Fibroblast of lung (primary cell): ENCODE results near the gene SPATA9. TPM values are rescaled to one million over a fixed set of nuclear protein-coding genes. Genes with fewer than 3 reads are reported as not detected.

Experiments used
- DNase-seq, 2 donors: peaks; one replicate each; pipeline versions ENCODE4 v3.0.0 to v3.0.0-alpha.2; 2010; ENCODE audit warnings: low read depth in 2 of 2
- H2AFZ ChIP-seq: 2 replicates; pipeline ENCODE4 v1.5.1; 2012; ENCODE audit warnings: low read length, control low read depth, inconsistent platforms
- H3K27ac ChIP-seq: 2 replicates; pipeline ENCODE4 v1.5.1; 2011; ENCODE audit warnings: low read length, control low read depth; ENCODE audit not compliant: insufficient read depth
- H3K27me3 ChIP-seq: 2 replicates; pipeline ENCODE4 v1.5.1; 2011; ENCODE audit warnings: mild to moderate bottlenecking, low read length; ENCODE audit not compliant: control insufficient read depth, insufficient read depth
- H3K36me3 ChIP-seq: 2 replicates; pipeline ENCODE4 v1.5.1; 2011; ENCODE audit warnings: low read length; ENCODE audit not compliant: control insufficient read depth, insufficient read depth
- H3K4me1 ChIP-seq: 2 replicates; pipeline ENCODE4 v1.5.1; 2011; ENCODE audit warnings: low read length; ENCODE audit not compliant: control insufficient read depth, insufficient read depth; ENCODE audit errors: extremely low read depth
- H3K4me2 ChIP-seq: 2 replicates; pipeline ENCODE4 v1.5.1; 2011; ENCODE audit warnings: low read length, control low read depth; ENCODE audit not compliant: insufficient read depth; ENCODE audit errors: extremely low read depth
- H3K4me3 ChIP-seq, 4 experiments: fragments of 200-600 bp in 1 of 4; sonication (generic) in 1 of 4; replicated peaks in 1 of 4; 2 replicates each; pipeline ENCODE4 v1.5.1; 2011 to 2016; ENCODE audit warnings: low read length in 4 of 4, low read depth in 3 of 4, mild to moderate bottlenecking in 3 of 4, control low read depth in 2 of 4, inconsistent platforms in 1 of 4, mixed read lengths in 1 of 4; ENCODE audit not compliant: insufficient read depth in 1 of 4; ENCODE audit errors: control extremely low read depth in 1 of 4
- H3K79me2 ChIP-seq: 2 replicates; pipeline ENCODE4 v1.5.1; 2012; ENCODE audit warnings: mild to moderate bottlenecking, low read length, inconsistent platforms; ENCODE audit not compliant: control insufficient read depth, insufficient read depth
- H3K9ac ChIP-seq: 2 replicates; pipeline ENCODE4 v1.5.1; 2011; ENCODE audit warnings: mild to moderate bottlenecking, low read length, control low read depth; ENCODE audit not compliant: insufficient read depth
- H3K9me3 ChIP-seq: 2 replicates; pipeline ENCODE4 v1.5.1; 2012; ENCODE audit warnings: low read depth, low read length; ENCODE audit not compliant: control insufficient read depth, insufficient read depth
- H4K20me1 ChIP-seq: 2 replicates; pipeline ENCODE4 v1.5.1; 2011; ENCODE audit warnings: low read length; ENCODE audit not compliant: control insufficient read depth, insufficient read depth; ENCODE audit errors: extremely low read depth
- CTCF ChIP-seq, 2 donors: IDR thresholded peaks in 1 of 2; conservative IDR thresholded peaks in 1 of 2; 1 replicate in 1 of 2; 2 replicates in 1 of 2; pipeline ENCODE4 v1.5.1; 2011 to 2012; ENCODE audit warnings: low read length in 2 of 2, control low read depth in 1 of 2, inconsistent platforms in 1 of 2, low read depth in 1 of 2, mild to moderate bottlenecking in 1 of 2
- EZH2 ChIP-seq: IDR thresholded peaks from 2 replicates; pipeline ENCODE4 v1.5.1; 2012; ENCODE audit warnings: low read length, control low read depth, mild to moderate bottlenecking; ENCODE audit errors: missing control alignments
- polyA plus RNA-seq, 2 donors: library from polyadenylated mRNA; depleted of rRNA in 1 of 2; stranded (reverse) in 1 of 2; unstranded in 1 of 2; fragments of >200 nt; gene quantifications; 2 replicates each; pipeline ENCODE4 v1.2.1, GENCODE V29; 2011 to 2012; ENCODE audit warnings: missing spikeins in 1 of 2
- total RNA-seq: library from RNA; depleted of rRNA; stranded (reverse); fragments of >200 nt; gene quantifications from 2 replicates; pipeline ENCODE4 v1.2.1, GENCODE V29; 2014

Gene SPATA9
- total and polyA plus RNA-seq, 2 donors (not counting 1 experiment from before 2014, with no cell fraction given) = 0.66 to 1.7 TPM

DNA sequence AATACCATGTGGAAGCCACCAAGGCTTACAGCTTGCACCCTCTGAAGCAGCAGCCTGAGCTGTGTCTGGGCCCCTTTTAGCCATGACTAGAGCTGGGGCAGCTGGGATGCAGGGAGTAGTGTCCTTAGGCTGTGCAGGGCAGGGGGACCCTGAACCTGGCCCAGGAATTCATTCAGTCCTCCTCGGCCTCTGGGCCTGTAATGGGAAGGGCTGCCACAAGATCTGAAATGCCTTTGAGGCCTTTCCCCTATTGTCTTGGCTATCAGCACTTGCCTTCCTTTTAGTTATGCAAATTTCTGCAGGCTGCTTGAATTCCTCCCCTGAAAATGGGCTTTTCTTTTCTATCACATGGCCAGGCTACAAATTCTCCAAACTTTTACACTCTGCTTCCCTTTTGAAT lies 53.9 kb downstream of the SPATA9 start:
- Histone ChIP-seq H3K27me3 (no peaks in the 10 kb centered on the region), H3K79me2 (no peaks in the 10 kb centered on the region), H3K27ac (no peak overlapping the region), H3K4me3 (no peak overlapping the region), H3K9ac (no peak overlapping the region), H3K4me1 (peaks cover 11% of the 10 kb centered on the region), H3K9me3 (no peaks in the 10 kb centered on the region), H3K36me3 (no peaks in the 10 kb centered on the region), H3K4me2 (no peak overlapping the region), H2AFZ (no peak overlapping the region), H4K20me1 (no peaks in the 10 kb centered on the region)
- no peak for TF ChIP-seq CTCF (conservative IDR thresholded peaks at IDR 0.05 in 1 of 2, IDR thresholded peaks at IDR 0.05 in 1 of 2; ENCODE audit: low read depth in 1 of 2, low read length in 2 of 2)
- no peak for TF ChIP-seq EZH2
- no peak for DNase-seq

- Histone ChIP-seq H3K27me3 (no peaks in the 10 kb centered on the region), H2AFZ (no peak overlapping the region), H3K4me2 (no peak overlapping the region), H4K20me1 (no peaks in the 10 kb centered on the region), H3K4me3 (no peak overlapping the region), H3K9ac (no peak overlapping the region), H3K27ac (no peak overlapping the region), H3K9me3 (no peaks in the 10 kb centered on the region), H3K4me1 (peaks cover 11% of the 10 kb centered on the region), H3K36me3 (no peaks in the 10 kb centered on the region), H3K79me2 (no peaks in the 10 kb centered on the region)
- DNase-seq = no peak
- TF ChIP-seq CTCF (conservative IDR thresholded peaks at IDR 0.05 in 1 of 2, IDR thresholded peaks at IDR 0.05 in 1 of 2; ENCODE audit: low read depth in 1 of 2, low read length in 2 of 2) (no peak), EZH2 (no peak)
These were observed 54.6 kb downstream of the SPATA9 start for GRCh38 chr5:95627971-95628810.

- no peak overlapping the region for H3K27ac ChIP-seq
- H3K79me2 ChIP-seq = no peaks in the 10 kb centered on the region
- DNase-seq = no peak
- H3K4me2 ChIP-seq = no peak overlapping the region
- no peaks in the 10 kb centered on the region for H3K36me3 ChIP-seq
- no peaks in the 10 kb centered on the region for H3K27me3 ChIP-seq
- H3K9me3 ChIP-seq = no peaks in the 10 kb centered on the region
- H2AFZ ChIP-seq = no peak overlapping the region
- no peak overlapping the region for H3K9ac ChIP-seq
- TF ChIP-seq EZH2 (no peak), CTCF (conservative IDR thresholded peaks at IDR 0.05 in 1 of 2, IDR thresholded peaks at IDR 0.05 in 1 of 2; ENCODE audit: low read depth in 1 of 2, low read length in 2 of 2) (no peak)
- H3K4me3 ChIP-seq = no peak overlapping the region
- H4K20me1 ChIP-seq = no peaks in the 10 kb centered on the region
- peaks cover 5% of the 10 kb centered on the region for H3K4me1 ChIP-seq
These were observed 56.1 kb downstream of the SPATA9 start for GRCh38 chr5:95626701-95627100.
